Activated CD8-positive, alpha-beta T cell treated with anti-CD3 and anti-CD28 coated beads for 36 hours (primary cell): Measurements from ENCODE around the gene MED9. TPM values are rescaled to one million over a fixed set of nuclear protein-coding genes. Genes with fewer than 3 reads are reported as not detected.

Source experiments
- ATAC-seq: fragments of 200-7000 bp; cut with Tn5 transposase; one replicate; pipeline ENCODE4 v1.10.0; 2021; ENCODE audit warnings: mild to moderate bottlenecking, moderate library complexity
- CTCF ChIA-PET: fragments of 350-600 bp; sonication (Branson Sonifier 250); formaldehyde crosslinking; loops from one replicate; lab custom pipeline; 2021; ENCODE audit warnings: antibody characterized with exemption; lab: Charles Lee
- POLR2A ChIA-PET: fragments of 350-600 bp; sonication (Branson Sonifier 250); formaldehyde crosslinking; loops from one replicate; lab custom pipeline; 2021; ENCODE audit warnings: antibody characterized with exemption; lab: Charles Lee
- DNase-seq: peaks from one replicate; pipeline ENCODE4 v3.0.0-alpha.2; 2020
- H3K27ac Mint-ChIP-seq: one replicate; pipeline ENCODE4 v1.8.0; 2021; ENCODE audit warnings: mild to moderate bottlenecking, mixed read lengths
- H3K27me3 Mint-ChIP-seq: one replicate; pipeline ENCODE4 v1.8.0; 2021; ENCODE audit warnings: mixed read lengths
- H3K36me3 Mint-ChIP-seq: one replicate; pipeline ENCODE4 v1.8.0; 2021; ENCODE audit warnings: low read depth, mixed read lengths
- H3K4me1 Mint-ChIP-seq: one replicate; pipeline ENCODE4 v1.8.0; 2021; ENCODE audit warnings: low read depth, mixed read lengths
- H3K4me3 Mint-ChIP-seq: one replicate; pipeline ENCODE4 v1.8.0; 2021; ENCODE audit warnings: mild to moderate bottlenecking, moderate library complexity, mixed read lengths
- H3K9me3 Mint-ChIP-seq: one replicate; pipeline ENCODE4 v1.8.0; 2021; ENCODE audit warnings: mixed read lengths
- intact Hi-C: fragments of 100-400 bp; cut with micrococcal nuclease; formaldehyde crosslinking; loops from one replicate; pipeline ENCODE4 v1.10.0; 2022
- total RNA-seq, 2 experiments: library from RNA; stranded (reverse); gene quantifications; one replicate each; pipeline ENCODE4 v1.2.3, GENCODE V29; 2021
- TF ChIP-seq, protein P1 (sequence below): fragments of 200-600 bp; IDR thresholded peaks from one replicate; pipeline ENCODE4 v1.8.0; 2022; ENCODE audit warnings: antibody characterized with exemption, mild to moderate bottlenecking

MED9 gene
- total RNA-seq, 2 experiments from 2014 or later: 14.2 to 14.7 TPM

DNA sequence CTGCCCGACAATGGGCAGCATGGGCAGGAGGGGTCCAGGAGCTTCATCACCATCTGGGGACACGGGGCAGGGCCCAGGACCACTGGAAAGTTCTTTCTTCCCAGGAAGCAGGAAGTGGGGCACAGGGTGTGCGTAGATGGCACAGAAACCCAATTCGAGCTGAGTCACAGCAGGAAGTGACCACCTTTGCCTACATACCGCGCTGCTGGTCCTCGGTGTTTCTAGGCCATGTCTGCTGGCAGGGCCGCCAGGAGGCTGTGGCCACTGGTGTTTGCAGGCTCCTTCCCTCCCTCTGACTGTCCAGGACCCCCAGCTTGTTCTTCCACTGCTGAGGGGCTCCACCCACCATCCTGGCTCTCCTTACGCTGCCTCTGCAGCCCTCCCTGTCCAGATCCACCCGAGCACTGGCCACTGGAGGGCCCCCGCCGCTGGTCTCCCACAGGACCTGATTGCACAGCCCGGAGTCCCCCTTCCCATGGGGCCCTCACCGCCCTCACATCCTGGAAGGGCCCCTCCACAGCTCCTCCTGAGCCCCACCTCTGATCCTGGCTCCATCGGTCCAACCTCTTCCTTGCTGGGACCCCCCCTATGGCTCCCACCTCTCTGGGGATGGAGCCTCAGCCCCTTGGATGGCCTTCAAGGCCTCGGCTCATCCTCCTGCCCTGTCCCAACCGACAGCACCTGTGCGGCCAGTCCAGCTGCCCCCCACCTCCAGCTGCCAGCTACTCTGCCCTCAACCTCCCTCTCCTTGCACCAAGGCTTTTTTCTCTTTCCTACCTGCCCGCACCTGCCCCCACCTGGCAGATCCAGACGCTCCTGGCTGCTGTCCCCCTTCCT is 33.9 kb downstream of the MED9 start:
- Mint-ChIP-seq H3K27ac (peak overlapping the region; percentile 69), H3K9me3 (no peaks in the 10 kb centered on the region), H3K27me3 (no peaks in the 10 kb centered on the region), H3K4me3 (no peak overlapping the region), H3K4me1 (peaks cover 14% of the 10 kb centered on the region), H3K36me3 (no peaks in the 10 kb centered on the region)
- ChIA-PET POLR2A (interaction anchor here (1.6 kb wide), 1 partner anchor 80 kb away, joined by 4 read pairs; the partner anchor contains the start of gene PEMT), CTCF (interaction anchor here (1.1 to 2.4 kb wide), 3 partner anchors 14 to 156 kb away, joined by 3 to 11 read pairs (median 6); no protein-coding TSS in a partner anchor)
- DNase-seq (peak; percentile 27), ATAC-seq (peak; percentile 48)
- intact Hi-C loops: no loop called here
- TF ChIP-seq, protein P1, sequence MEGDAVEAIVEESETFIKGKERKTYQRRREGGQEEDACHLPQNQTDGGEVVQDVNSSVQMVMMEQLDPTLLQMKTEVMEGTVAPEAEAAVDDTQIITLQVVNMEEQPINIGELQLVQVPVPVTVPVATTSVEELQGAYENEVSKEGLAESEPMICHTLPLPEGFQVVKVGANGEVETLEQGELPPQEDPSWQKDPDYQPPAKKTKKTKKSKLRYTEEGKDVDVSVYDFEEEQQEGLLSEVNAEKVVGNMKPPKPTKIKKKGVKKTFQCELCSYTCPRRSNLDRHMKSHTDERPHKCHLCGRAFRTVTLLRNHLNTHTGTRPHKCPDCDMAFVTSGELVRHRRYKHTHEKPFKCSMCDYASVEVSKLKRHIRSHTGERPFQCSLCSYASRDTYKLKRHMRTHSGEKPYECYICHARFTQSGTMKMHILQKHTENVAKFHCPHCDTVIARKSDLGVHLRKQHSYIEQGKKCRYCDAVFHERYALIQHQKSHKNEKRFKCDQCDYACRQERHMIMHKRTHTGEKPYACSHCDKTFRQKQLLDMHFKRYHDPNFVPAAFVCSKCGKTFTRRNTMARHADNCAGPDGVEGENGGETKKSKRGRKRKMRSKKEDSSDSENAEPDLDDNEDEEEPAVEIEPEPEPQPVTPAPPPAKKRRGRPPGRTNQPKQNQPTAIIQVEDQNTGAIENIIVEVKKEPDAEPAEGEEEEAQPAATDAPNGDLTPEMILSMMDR: no peak

DNA sequence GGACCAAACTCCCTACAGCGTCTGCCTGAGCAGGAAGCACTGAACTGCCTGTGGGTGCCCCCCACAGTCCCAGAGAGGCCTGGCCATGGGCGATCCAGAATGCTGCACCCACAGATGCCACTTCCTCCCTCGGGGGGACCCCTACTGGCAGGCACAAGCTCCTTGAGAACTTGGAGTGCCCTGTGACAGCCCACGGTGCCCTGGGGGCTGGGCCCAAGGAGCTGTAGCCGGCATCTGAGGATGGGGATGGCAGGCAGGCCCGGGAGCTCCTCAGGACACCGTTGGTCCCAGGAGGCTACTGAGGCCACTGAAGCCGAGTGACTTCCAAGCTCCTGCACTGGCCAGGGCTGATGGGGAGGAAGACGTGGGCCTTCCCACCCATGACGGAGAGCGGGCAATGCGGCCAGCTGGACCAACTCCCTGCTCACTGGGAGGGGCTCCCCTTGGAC is 34.5 kb downstream of the MED9 start:
- ChIA-PET CTCF (interaction anchor here (1.7 to 2.4 kb wide), 2 partner anchors 14 to 131 kb away, joined by 6 to 11 read pairs; no protein-coding TSS in a partner anchor), POLR2A (interaction anchor here (1.1 kb wide), 1 partner anchor 9 kb away, joined by 3 read pairs; no protein-coding TSS in a partner anchor)
- intact Hi-C loops: no loop called here
- Mint-ChIP-seq H3K4me3 (no peak overlapping the region), H3K4me1 (peaks cover 17% of the 10 kb centered on the region), H3K27me3 (no peaks in the 10 kb centered on the region), H3K36me3 (no peaks in the 10 kb centered on the region), H3K27ac (peak overlapping the region; percentile 69), H3K9me3 (no peaks in the 10 kb centered on the region)
- ATAC-seq (no peak), DNase-seq (no peak)
- TF ChIP-seq, protein P1: no peak

DNA sequence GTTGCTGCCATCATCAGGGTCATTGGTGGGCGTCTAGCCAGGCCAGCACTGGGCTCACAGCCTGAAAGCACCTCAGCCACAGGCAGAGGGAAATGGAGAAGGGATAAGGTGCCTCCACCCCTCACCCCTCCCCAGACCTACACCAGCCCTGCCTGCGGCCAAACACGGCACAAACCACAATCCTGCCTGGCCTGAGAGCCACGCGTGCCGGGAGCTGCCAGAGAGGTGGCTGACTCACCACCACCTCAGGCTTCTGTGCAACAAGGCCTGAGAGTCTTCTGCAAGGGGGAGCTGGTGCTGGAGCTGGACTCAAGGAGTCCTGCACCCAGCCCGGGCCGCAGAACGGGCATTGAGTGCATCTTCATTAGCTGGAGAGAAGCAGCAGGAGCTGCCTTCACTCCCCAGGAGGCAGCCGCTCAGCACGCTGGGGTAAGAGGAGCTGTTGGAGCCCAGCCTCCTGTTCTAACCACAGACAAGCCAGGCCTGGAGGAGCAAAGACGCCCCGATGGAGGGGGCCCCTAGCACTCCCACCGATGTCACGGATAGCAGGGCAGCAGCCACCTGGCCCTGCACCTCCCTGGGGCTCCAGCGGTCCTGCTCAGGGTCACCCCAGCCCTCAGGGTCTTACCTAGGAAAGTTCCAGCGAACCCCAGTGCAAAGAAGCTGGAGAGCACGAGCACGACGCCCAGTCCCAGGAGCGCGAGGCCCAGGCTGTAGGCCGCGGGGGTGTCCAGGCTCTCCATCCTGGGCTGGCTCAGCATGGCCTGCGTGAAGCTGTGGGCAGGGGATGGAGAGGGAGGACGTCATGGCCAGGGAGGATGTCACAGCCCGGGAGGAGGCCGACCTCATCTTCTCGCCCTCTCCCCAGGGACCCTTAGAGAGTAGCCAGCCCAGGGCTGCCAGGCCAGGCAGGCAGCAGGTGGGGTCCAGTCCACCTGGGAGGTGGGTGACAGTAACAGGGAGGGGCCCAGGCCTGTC is 35.4 kb downstream of the MED9 start:
- intact Hi-C loops: no loop called here
- DNase-seq: no peak
- peak; percentile 31 for ATAC-seq
- ChIA-PET POLR2A (interaction anchor here (1.0 to 1.1 kb wide), 2 partner anchors 10 to 49 kb away, joined by 3 read pairs; no protein-coding TSS in a partner anchor), CTCF (interaction anchor here (1.7 to 2.4 kb wide), 2 partner anchors 15 to 130 kb away, joined by 6 to 11 read pairs; no protein-coding TSS in a partner anchor)
- Mint-ChIP-seq H3K9me3 (no peaks in the 10 kb centered on the region), H3K36me3 (no peaks in the 10 kb centered on the region), H3K27me3 (no peaks in the 10 kb centered on the region), H3K4me3 (no peak overlapping the region), H3K27ac (no peak overlapping the region), H3K4me1 (peaks cover 17% of the 10 kb centered on the region)
- TF ChIP-seq, protein P1: no peak

DNA sequence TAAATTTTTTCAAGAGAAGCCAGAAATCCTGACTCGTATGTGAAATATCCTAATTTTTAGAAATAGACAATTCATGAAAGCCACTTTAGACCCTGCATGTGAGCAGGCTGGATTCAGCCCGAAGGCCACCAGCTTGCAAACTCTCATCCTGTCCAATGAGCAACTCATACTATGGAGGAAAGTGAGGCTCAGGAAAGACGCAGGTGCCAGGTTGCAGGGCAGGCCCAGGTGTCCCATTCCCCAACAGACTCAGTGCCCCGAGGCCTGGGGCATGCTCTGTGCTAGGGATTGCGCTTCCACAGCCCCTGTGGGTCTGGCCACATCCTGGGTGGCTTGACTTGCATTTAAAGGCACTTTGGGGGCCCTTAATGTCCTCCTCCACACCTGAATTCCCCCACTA is 36.1 kb downstream of the MED9 start:
- no peak for DNase-seq
- intact Hi-C loops: no loop called here
- H3K36me3 Mint-ChIP-seq: no peaks in the 10 kb centered on the region
- CTCF ChIA-PET: no interaction called here
- no peaks in the 10 kb centered on the region for H3K27me3 Mint-ChIP-seq
- H3K4me3 Mint-ChIP-seq: no peak overlapping the region
- H3K27ac Mint-ChIP-seq: no peak overlapping the region
- no peak for ATAC-seq
- H3K9me3 Mint-ChIP-seq: no peaks in the 10 kb centered on the region
- POLR2A ChIA-PET: interaction anchor here (1.0 kb wide), 1 partner anchor 48 kb away, joined by 3 read pairs; no protein-coding TSS in a partner anchor
- peaks cover 17% of the 10 kb centered on the region for H3K4me1 Mint-ChIP-seq
- TF ChIP-seq, protein P1: no peak
